CD4-positive, alpha-beta T cell treated with Interleukin-15 for 4 hours (primary cell): ENCODE data around the gene ZNF862.

Source experiments
- DNase-seq: peaks from one replicate; pipeline ENCODE4 v3.0.0-alpha.2; 2020; ENCODE audit warnings: low spot score

The ZNF862 gene

GRCh38 chr7:149811221-149811620, 27.0 kb upstream of the ZNF862 start:
- no peak for DNase-seq

GRCh38 chr7:149811831-149812490, 26.2 kb upstream of the ZNF862 start:
- no peak for DNase-seq

- DNase-seq, result no peak
Measured at GRCh38 chr7:149813254-149814035, 24.7 kb upstream of the ZNF862 start.

GRCh38 chr7:149814494-149814893, 23.7 kb upstream of the ZNF862 start:
- DNase-seq, result no peak

GRCh38 chr7:149815121-149815520, 23.1 kb upstream of the ZNF862 start:
- DNase-seq, result no peak

GRCh38 chr7:149815661-149816266, 22.4 kb upstream of the ZNF862 start:
- DNase-seq, result no peak

GRCh38 chr7:149816267-149816751, 21.9 kb upstream of the ZNF862 start:
- DNase-seq, result no peak

GRCh38 chr7:149816794-149817193, 21.4 kb upstream of the ZNF862 start:
- DNase-seq, result no peak

GRCh38 chr7:149817301-149817771, 20.8 kb upstream of the ZNF862 start:
- DNase-seq, result no peak

GRCh38 chr7:149817836-149818535, 20.2 kb upstream of the ZNF862 start:
- DNase-seq, result no peak

- DNase-seq, result no peak
Measured at GRCh38 chr7:149818536-149818840, 19.7 kb upstream of the ZNF862 start.

GRCh38 chr7:149819141-149819960, 18.8 kb upstream of the ZNF862 start:
- no peak for DNase-seq

GRCh38 chr7:149819961-149820340, 18.2 kb upstream of the ZNF862 start:
- DNase-seq, result no peak

- no peak for DNase-seq
Measured at GRCh38 chr7:149820622-149821190, 17.5 kb upstream of the ZNF862 start.

- no peak for DNase-seq
Measured at GRCh38 chr7:149821191-149822148, 16.7 kb upstream of the ZNF862 start.

- no peak for DNase-seq
Measured at GRCh38 chr7:149822353-149822943, 15.7 kb upstream of the ZNF862 start.

- DNase-seq, result no peak
Measured at GRCh38 chr7:149823191-149823630, 15.0 kb upstream of the ZNF862 start.

GRCh38 chr7:149823631-149824199, 14.5 kb upstream of the ZNF862 start:
- DNase-seq, result no peak

- no peak for DNase-seq
Measured at GRCh38 chr7:149824301-149824741, 13.9 kb upstream of the ZNF862 start.
